ENCODE data around the gene YES1.
"Not testable (repeated sequence)": the region's sequence is repeated elsewhere in the genome, so short reads cannot be mapped to it uniquely, and the experiment has no call there.

YES1 gene

DNA sequence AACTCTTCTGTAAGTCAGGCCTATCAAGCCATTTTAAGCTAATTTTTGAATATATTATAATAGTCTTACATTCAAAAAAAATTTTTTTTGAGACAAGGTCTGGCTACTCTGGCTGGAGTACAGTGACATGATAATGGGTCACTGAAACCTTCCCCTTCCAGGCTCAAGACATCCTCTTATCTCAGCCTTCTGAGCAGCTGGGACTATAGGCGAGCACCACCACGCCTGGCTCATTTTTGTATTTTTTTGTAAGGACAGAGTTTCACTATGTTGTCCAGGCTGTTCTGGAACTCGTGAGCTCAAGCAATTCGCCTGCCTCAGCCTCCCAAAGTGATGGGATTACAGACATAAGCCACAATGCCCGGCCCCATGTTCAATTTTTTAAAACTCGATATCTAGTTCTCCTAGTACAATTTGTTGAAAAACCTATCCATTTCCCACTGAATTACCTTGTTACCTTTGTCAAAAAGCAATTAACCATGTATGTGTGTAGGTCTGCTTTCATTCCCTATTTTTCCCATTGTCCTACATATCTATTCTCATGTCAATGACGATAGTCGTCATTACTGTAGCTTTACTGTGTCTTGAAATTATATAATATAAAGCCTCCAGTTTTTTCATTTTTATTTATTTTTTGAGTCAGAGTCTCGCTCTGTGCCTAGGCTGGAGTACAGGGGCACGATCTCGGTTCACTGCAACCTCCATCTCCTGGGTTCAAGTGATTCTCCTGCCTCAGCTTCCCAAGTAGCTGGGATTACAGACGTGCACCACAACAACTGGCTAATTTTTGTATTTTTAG lies 44.8 kb downstream of the YES1 start:
- TF ChIP-seq EZH2 (optimal IDR thresholded peaks at IDR 0.05; ENCODE audit: low read depth, low read length) (no peak), CTCF (IDR thresholded peaks at IDR 0.05; ENCODE audit: low read length) (no peak), EZH2phosphoT487 (IDR thresholded peaks at IDR 0.05; ENCODE audit: low read length) (no peak)
- H3K27me3 ChIP-seq (replicated peaks; ENCODE audit: insufficient read depth, low read length) = no peaks in the 10 kb centered on the region
- no peaks in the 10 kb centered on the region for H3K4me1 ChIP-seq (ENCODE audit: low read length)
- no peak overlapping the region for H3K4me2 ChIP-seq (ENCODE audit: low read depth, low read length)
- no peaks in the 10 kb centered on the region for H3K36me3 ChIP-seq (replicated peaks; ENCODE audit: insufficient read depth, low read length)
- no peak overlapping the region for H2AFZ ChIP-seq (ENCODE audit: low read length)
- H4K20me1 ChIP-seq (ENCODE audit: insufficient read depth, low read length) = no peaks in the 10 kb centered on the region
- H3F3A ChIP-seq (ENCODE audit: insufficient read depth, low read length) = no peaks in the 10 kb centered on the region
- no peaks in the 10 kb centered on the region for H3K9me2 ChIP-seq (replicated peaks; ENCODE audit: insufficient read depth, low read length)
- no peak overlapping the region for H3K27ac ChIP-seq (ENCODE audit: low read length)
- H3K9ac ChIP-seq (ENCODE audit: low read length) = no peak overlapping the region
- DNase-seq = no peak
- no peaks in the 10 kb centered on the region for H3K79me2 ChIP-seq (ENCODE audit: low read length)
- no peak overlapping the region for H3K4me3 ChIP-seq (ENCODE audit: low read length)
- no peaks in the 10 kb centered on the region for H3K9me3 ChIP-seq (replicated peaks; ENCODE audit: insufficient read depth, low read length)

GRCh38 chr18:766550-766860 lies 45.5 kb downstream of the YES1 start:
- Histone ChIP-seq H4K20me1 (ENCODE audit: insufficient read depth, low read length) (no peaks in the 10 kb centered on the region), H3K79me2 (ENCODE audit: low read length) (no peaks in the 10 kb centered on the region), H3K4me1 (ENCODE audit: low read length) (no peaks in the 10 kb centered on the region), H3K4me3 (ENCODE audit: low read length) (no peak overlapping the region), H3K36me3 (replicated peaks; ENCODE audit: insufficient read depth, low read length) (no peaks in the 10 kb centered on the region), H3K9me2 (replicated peaks; ENCODE audit: insufficient read depth, low read length) (no peaks in the 10 kb centered on the region), H3K4me2 (ENCODE audit: low read depth, low read length) (no peak overlapping the region), H3K9me3 (replicated peaks; ENCODE audit: insufficient read depth, low read length) (no peaks in the 10 kb centered on the region), H2AFZ (ENCODE audit: low read length) (no peak overlapping the region), H3K9ac (ENCODE audit: low read length) (no peak overlapping the region), H3K27me3 (replicated peaks; ENCODE audit: insufficient read depth, low read length) (no peaks in the 10 kb centered on the region), H3F3A (ENCODE audit: insufficient read depth, low read length) (no peaks in the 10 kb centered on the region), H3K27ac (ENCODE audit: low read length) (no peak overlapping the region)
- no peak for TF ChIP-seq EZH2 (optimal IDR thresholded peaks at IDR 0.05; ENCODE audit: low read depth, low read length)
- no peak for TF ChIP-seq EZH2phosphoT487 (IDR thresholded peaks at IDR 0.05; ENCODE audit: low read length)
- no peak for TF ChIP-seq CTCF (IDR thresholded peaks at IDR 0.05; ENCODE audit: low read length)
- no peak for DNase-seq

DNA sequence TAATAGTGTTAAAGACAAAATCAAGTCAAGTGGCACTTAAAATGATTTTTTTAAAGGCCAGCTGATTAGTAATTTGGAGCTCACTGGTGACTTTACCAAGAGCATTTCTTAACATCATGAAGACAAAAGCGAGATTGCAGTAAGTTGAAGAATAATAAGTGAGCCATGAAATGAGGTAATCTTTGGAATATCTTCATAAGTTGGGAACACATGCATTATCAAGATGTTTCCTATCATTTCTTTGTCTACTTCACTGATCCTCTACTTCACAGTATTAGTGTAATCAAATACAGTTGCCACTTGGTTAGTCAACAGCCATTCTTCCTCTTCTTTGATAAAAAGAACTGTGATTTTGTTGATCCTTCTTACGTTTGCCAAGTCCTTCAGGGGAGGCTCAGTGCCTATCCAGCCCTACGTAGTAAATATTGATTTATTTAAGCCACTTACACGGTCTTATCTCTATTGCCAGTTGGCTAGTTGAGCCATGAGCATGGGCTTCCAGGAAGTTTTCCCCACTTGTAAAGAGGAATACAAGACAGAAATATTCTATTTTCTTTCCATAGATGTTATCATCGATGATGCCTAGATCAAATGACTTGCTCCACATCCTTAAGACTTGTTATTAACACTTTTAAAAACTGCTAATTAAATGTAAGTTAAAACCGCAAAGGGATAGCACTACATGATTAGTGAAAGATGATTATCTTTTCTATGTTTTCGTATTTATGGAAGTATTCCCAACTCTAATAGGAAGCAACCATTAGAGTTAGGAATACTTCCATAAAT lies 46.1 kb downstream of the YES1 start:
- H3K79me2 ChIP-seq (ENCODE audit: low read length) = no peaks in the 10 kb centered on the region

GRCh38 chr18:759864-760263 lies 52.2 kb downstream of the YES1 start:
- not testable (repeated sequence) for H3K36me3 ChIP-seq (replicated peaks; ENCODE audit: insufficient read depth, low read length); DNase-seq; H3K79me2 ChIP-seq (ENCODE audit: low read length); H3K4me3 ChIP-seq (ENCODE audit: low read length); H3K9me3 ChIP-seq (replicated peaks; ENCODE audit: insufficient read depth, low read length); H3K9ac ChIP-seq (ENCODE audit: low read length); H2AFZ ChIP-seq (ENCODE audit: low read length); H3F3A ChIP-seq (ENCODE audit: insufficient read depth, low read length); H3K27ac ChIP-seq (ENCODE audit: low read length); H3K9me2 ChIP-seq (replicated peaks; ENCODE audit: insufficient read depth, low read length); H3K4me1 ChIP-seq (ENCODE audit: low read length); H3K27me3 ChIP-seq (replicated peaks; ENCODE audit: insufficient read depth, low read length); H3K4me2 ChIP-seq (ENCODE audit: low read depth, low read length); H4K20me1 ChIP-seq (ENCODE audit: insufficient read depth, low read length)

More for the DNA sequence above, 46.1 kb downstream of the YES1 start:
- TF ChIP-seq EZH2phosphoT487 (IDR thresholded peaks at IDR 0.05; ENCODE audit: low read length) (no peak), EZH2 (optimal IDR thresholded peaks at IDR 0.05; ENCODE audit: low read depth, low read length) (no peak), CTCF (IDR thresholded peaks at IDR 0.05; ENCODE audit: low read length) (no peak)
- no peak for DNase-seq
- Histone ChIP-seq H3K27ac (ENCODE audit: low read length) (no peak overlapping the region), H3K9ac (ENCODE audit: low read length) (no peak overlapping the region), H3K9me3 (replicated peaks; ENCODE audit: insufficient read depth, low read length) (no peaks in the 10 kb centered on the region), H3K4me3 (ENCODE audit: low read length) (no peak overlapping the region), H3K4me1 (ENCODE audit: low read length) (no peaks in the 10 kb centered on the region), H4K20me1 (ENCODE audit: insufficient read depth, low read length) (no peaks in the 10 kb centered on the region), H2AFZ (ENCODE audit: low read length) (no peak overlapping the region), H3K27me3 (replicated peaks; ENCODE audit: insufficient read depth, low read length) (no peaks in the 10 kb centered on the region), H3F3A (ENCODE audit: insufficient read depth, low read length) (no peaks in the 10 kb centered on the region), H3K4me2 (ENCODE audit: low read depth, low read length) (no peak overlapping the region), H3K9me2 (replicated peaks; ENCODE audit: insufficient read depth, low read length) (no peaks in the 10 kb centered on the region), H3K36me3 (replicated peaks; ENCODE audit: insufficient read depth, low read length) (no peaks in the 10 kb centered on the region)

Data from MM.1S (cell line).